H9 (cell line): ENCODE measurements around the gene TGFB1I1. TPM values are rescaled to one million over a fixed set of nuclear protein-coding genes. Genes with fewer than 3 reads are reported as not detected.

ENCODE experiments used
- DNase-seq: peaks from one replicate; pipeline ENCODE4 v3.0.0-alpha.2; 2017
- H2AFZ ChIP-seq: one replicate; pipeline ENCODE4 v1.6.1; 2013; ENCODE audit warnings: mild to moderate bottlenecking, low read length, control low read depth, moderate library complexity
- H2AK5ac ChIP-seq: 2 replicates; pipeline ENCODE4 v1.6.1; 2013; ENCODE audit warnings: low read length, control low read depth, mixed read lengths; ENCODE audit not compliant: insufficient read length
- H2BK120ac ChIP-seq: one replicate; pipeline ENCODE4 v1.6.1; 2013; ENCODE audit warnings: low read depth, mild to moderate bottlenecking, low read length, control low read depth, inconsistent platforms; ENCODE audit not compliant: poor library complexity, severe bottlenecking
- H2BK12ac ChIP-seq: 2 replicates; pipeline ENCODE4 v1.6.1; 2013; ENCODE audit warnings: low read length, control low read depth, mixed read lengths, low read depth; ENCODE audit not compliant: insufficient read length
- H2BK15ac ChIP-seq: 2 replicates; pipeline ENCODE4 v1.6.1; 2013; ENCODE audit warnings: low read depth, low read length, control low read depth
- H2BK20ac ChIP-seq: one replicate; pipeline ENCODE4 v1.6.1; 2013; ENCODE audit warnings: low read depth, mild to moderate bottlenecking, low read length, control low read depth, inconsistent platforms; ENCODE audit not compliant: poor library complexity, severe bottlenecking
- H2BK5ac ChIP-seq: 2 replicates; pipeline ENCODE4 v1.6.1; 2013; ENCODE audit warnings: low read length, control low read depth, mixed read lengths; ENCODE audit not compliant: insufficient read length
- H3K14ac ChIP-seq: 2 replicates; pipeline ENCODE4 v1.6.1; 2013; ENCODE audit warnings: low read length, control low read depth; ENCODE audit not compliant: insufficient read depth
- H3K18ac ChIP-seq: 2 replicates; pipeline ENCODE4 v1.6.1; 2013; ENCODE audit warnings: low read depth, mild to moderate bottlenecking, mixed read lengths, low read length, control low read depth; ENCODE audit not compliant: insufficient read length
- H3K23ac ChIP-seq: 2 replicates; pipeline ENCODE4 v1.6.1; 2013; ENCODE audit warnings: low read length, control low read depth, mixed read lengths, low read depth; ENCODE audit not compliant: insufficient read length
- H3K23me2 ChIP-seq: 2 replicates; pipeline ENCODE4 v1.6.1; 2013; ENCODE audit warnings: low read depth, mild to moderate bottlenecking, mixed read lengths, low read length, control low read depth; ENCODE audit not compliant: insufficient read length, poor library complexity, severe bottlenecking
- H3K27ac ChIP-seq: 2 replicates; pipeline ENCODE4 v1.5.1; 2013; ENCODE audit warnings: low read length, control low read depth, mixed read lengths, low read depth; ENCODE audit not compliant: insufficient read length
- H3K27me3 ChIP-seq: 2 replicates; pipeline ENCODE4 v1.6.1; 2013; ENCODE audit warnings: low read length, control low read depth, inconsistent platforms; ENCODE audit not compliant: insufficient read depth
- H3K4ac ChIP-seq: 2 replicates; pipeline ENCODE4 v1.6.1; 2013; ENCODE audit warnings: low read depth, mild to moderate bottlenecking, control low read depth, inconsistent platforms, low read length, moderate library complexity
- H3K4me1 ChIP-seq: 2 replicates; pipeline ENCODE4 v1.6.1; 2013; ENCODE audit warnings: low read length, control low read depth, inconsistent platforms; ENCODE audit not compliant: insufficient read depth
- H3K4me2 ChIP-seq: 2 replicates; pipeline ENCODE4 v1.6.1; 2013; ENCODE audit warnings: low read length, control low read depth, mixed read lengths; ENCODE audit not compliant: insufficient read length, insufficient read depth
- H3K56ac ChIP-seq: 2 replicates; pipeline ENCODE4 v1.6.1; 2013; ENCODE audit warnings: low read depth, mild to moderate bottlenecking, mixed read lengths, low read length, control low read depth; ENCODE audit not compliant: insufficient read length
- H3K79me1 ChIP-seq: 2 replicates; pipeline ENCODE4 v1.6.1; 2013; ENCODE audit warnings: low read depth, mild to moderate bottlenecking, moderate library complexity, low read length, control low read depth, inconsistent platforms; ENCODE audit not compliant: insufficient read depth, poor library complexity, severe bottlenecking
- H3K79me2 ChIP-seq: 2 replicates; pipeline ENCODE4 v1.6.1; 2013; ENCODE audit warnings: low read length, control low read depth, inconsistent platforms; ENCODE audit not compliant: insufficient read depth
- H3K9ac ChIP-seq: 2 replicates; pipeline ENCODE4 v1.6.1; 2013; ENCODE audit warnings: low read length, control low read depth, mixed read lengths; ENCODE audit not compliant: insufficient read length; ENCODE audit errors: extremely low read depth
- H3K9me3 ChIP-seq: one replicate; pipeline ENCODE4 v1.6.1; 2013; ENCODE audit warnings: low read depth, low read length, inconsistent platforms; ENCODE audit not compliant: control insufficient read depth
- H3T11ph ChIP-seq: one replicate; pipeline ENCODE4 v1.6.1; 2013; ENCODE audit warnings: mild to moderate bottlenecking, low read length, control low read depth, inconsistent platforms
- H4K20me1 ChIP-seq: one replicate; pipeline ENCODE4 v1.6.1; 2013; ENCODE audit not compliant: control insufficient read depth, insufficient read length, insufficient read depth
- H4K5ac ChIP-seq: 2 replicates; pipeline ENCODE4 v1.6.1; 2013; ENCODE audit warnings: low read depth, mild to moderate bottlenecking, mixed read lengths, low read length, control low read depth; ENCODE audit not compliant: insufficient read length
- H4K8ac ChIP-seq: replicated peaks from 2 replicates; pipeline ENCODE4 v1.6.1; 2013; ENCODE audit warnings: low read length, control low read depth, mixed read lengths, low read depth; ENCODE audit not compliant: insufficient read length
- H4K91ac ChIP-seq: 2 replicates; pipeline ENCODE4 v1.6.1; 2013; ENCODE audit warnings: low read depth, mild to moderate bottlenecking, moderate library complexity, mixed read lengths, low read length, control low read depth; ENCODE audit not compliant: insufficient read length
- H3K27ac Mint-ChIP-seq, 3 experiments: 2 replicates in 2 of 3; 3 replicates in 1 of 3; pipeline ENCODE4 v1.8.0; 2020 to 2021; ENCODE audit warnings: mixed read lengths in 3 of 3, mild to moderate bottlenecking in 1 of 3, moderate library complexity in 1 of 3
- H3K27me3 Mint-ChIP-seq: 2 replicates; pipeline ENCODE4 v1.8.0; 2021; ENCODE audit warnings: low read depth, mild to moderate bottlenecking, moderate library complexity, mixed read lengths
- H3K36me3 Mint-ChIP-seq, 3 experiments: 2 replicates in 2 of 3; 3 replicates in 1 of 3; pipeline ENCODE4 v1.8.0; 2020 to 2021; ENCODE audit warnings: low read depth in 3 of 3, mixed read lengths in 3 of 3; ENCODE audit not compliant: insufficient read depth in 1 of 3
- H3K4me1 Mint-ChIP-seq, 2 experiments: 2 replicates each; pipeline ENCODE4 v1.8.0; 2020; ENCODE audit warnings: mixed read lengths in 2 of 2
- H3K4me3 Mint-ChIP-seq, 2 experiments: 2 replicates in 1 of 2; 3 replicates in 1 of 2; pipeline ENCODE4 v1.8.0; 2020 to 2021; ENCODE audit warnings: mild to moderate bottlenecking in 2 of 2, mixed read lengths in 2 of 2, moderate library complexity in 1 of 2
- H3K9me3 Mint-ChIP-seq, 2 experiments: 2 replicates in 1 of 2; 3 replicates in 1 of 2; pipeline ENCODE4 v1.8.0; 2020; ENCODE audit warnings: mild to moderate bottlenecking in 2 of 2, mixed read lengths in 2 of 2, moderate library complexity in 1 of 2
- WGBS: extraction: QIAGEN DNeasy Blood & Tissue Kit; methylation state at CpG from one replicate; pipeline ENCODE4 v1.1.7; 2013; ENCODE audit warnings: missing lambda C conversion rate, low lambda C conversion rate, mixed read lengths; ENCODE audit not compliant: insufficient read length; ENCODE audit errors: extremely low coverage; 5-methylcytosine and 5-hydroxymethylcytosine counted together
- total RNA-seq: library from RNA; stranded (reverse); gene quantifications from 2 replicates; pipeline ENCODE4 v1.2.1, GENCODE V29; 2021
- TF ChIP-seq, protein P1 (sequence below): fragments of 200-600 bp; sonication (generic); conservative IDR thresholded peaks from 3 replicates; pipeline ENCODE4 v1.8.0; 2021; ENCODE audit warnings: antibody characterized with exemption, mild to moderate bottlenecking

Gene TGFB1I1
- total RNA-seq, 1 experiment from 2014 or later = 15.4 TPM

DNA sequence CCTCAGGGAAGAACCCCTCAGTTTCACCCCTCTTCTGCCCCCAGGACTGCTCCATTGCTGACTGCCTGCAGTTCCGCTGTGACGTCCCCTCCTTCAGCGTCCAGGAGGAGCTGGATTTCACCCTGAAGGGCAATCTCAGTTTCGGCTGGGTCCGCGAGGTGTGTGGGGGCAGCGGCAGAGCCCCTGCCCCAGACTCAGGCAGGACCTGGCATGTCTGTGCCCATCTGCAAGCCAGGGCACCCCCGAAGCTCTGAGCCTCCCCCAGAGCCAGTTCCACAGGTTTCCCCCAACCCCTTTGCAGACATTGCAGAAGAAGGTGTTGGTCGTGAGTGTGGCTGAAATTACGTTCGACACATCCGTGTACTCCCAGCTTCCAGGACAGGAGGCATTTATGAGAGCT, 48.2 kb upstream of the TGFB1I1 start:
- Histone ChIP-seq H4K91ac (no peak overlapping the region), H3K23me2 (no peaks in the 10 kb centered on the region), H3K27ac (no peak overlapping the region), H2BK15ac (no peak overlapping the region), H3K4me2 (no peak overlapping the region), H3K27me3 (peaks cover 8% of the 10 kb centered on the region; the same call in 1 of the 2 replicates), H4K5ac (no peak overlapping the region), H2BK5ac (no peak overlapping the region), H2AK5ac (no peak overlapping the region), H4K20me1 (no peaks in the 10 kb centered on the region), H3K14ac (no peak overlapping the region), H3K9me3 (no peaks in the 10 kb centered on the region), H2BK120ac (no peak overlapping the region), H2BK20ac (no peak overlapping the region), H2AFZ (no peak overlapping the region), H3K4me1 (no peaks in the 10 kb centered on the region), H2BK12ac (no peak overlapping the region), H4K8ac (no peak overlapping the region), H3K79me1 (no peaks in the 10 kb centered on the region), H3K18ac (no peak overlapping the region), H3K23ac (no peak overlapping the region), H3T11ph (no peak overlapping the region), H3K4ac (no peak overlapping the region), H3K56ac (no peak overlapping the region), H3K9ac (no peak overlapping the region), H3K79me2 (no peaks in the 10 kb centered on the region)
- WGBS = no CpG with 5 or more reads among the region's 12 CpGs
- Mint-ChIP-seq H3K27me3 (peaks cover 16% of the 10 kb centered on the region), H3K4me1 (no peaks in the 10 kb centered on the region), H3K4me3 (peak overlapping the region in 1 of 2 experiments; percentile 29; a peak in 1 of 5 replicates), H3K9me3 (no peaks in the 10 kb centered on the region; a peak in 3 of 5 replicates), H3K27ac (no peak overlapping the region), H3K36me3 (no peaks in the 10 kb centered on the region)
- DNase-seq = peak; percentile 16
- TF ChIP-seq, protein P1, sequence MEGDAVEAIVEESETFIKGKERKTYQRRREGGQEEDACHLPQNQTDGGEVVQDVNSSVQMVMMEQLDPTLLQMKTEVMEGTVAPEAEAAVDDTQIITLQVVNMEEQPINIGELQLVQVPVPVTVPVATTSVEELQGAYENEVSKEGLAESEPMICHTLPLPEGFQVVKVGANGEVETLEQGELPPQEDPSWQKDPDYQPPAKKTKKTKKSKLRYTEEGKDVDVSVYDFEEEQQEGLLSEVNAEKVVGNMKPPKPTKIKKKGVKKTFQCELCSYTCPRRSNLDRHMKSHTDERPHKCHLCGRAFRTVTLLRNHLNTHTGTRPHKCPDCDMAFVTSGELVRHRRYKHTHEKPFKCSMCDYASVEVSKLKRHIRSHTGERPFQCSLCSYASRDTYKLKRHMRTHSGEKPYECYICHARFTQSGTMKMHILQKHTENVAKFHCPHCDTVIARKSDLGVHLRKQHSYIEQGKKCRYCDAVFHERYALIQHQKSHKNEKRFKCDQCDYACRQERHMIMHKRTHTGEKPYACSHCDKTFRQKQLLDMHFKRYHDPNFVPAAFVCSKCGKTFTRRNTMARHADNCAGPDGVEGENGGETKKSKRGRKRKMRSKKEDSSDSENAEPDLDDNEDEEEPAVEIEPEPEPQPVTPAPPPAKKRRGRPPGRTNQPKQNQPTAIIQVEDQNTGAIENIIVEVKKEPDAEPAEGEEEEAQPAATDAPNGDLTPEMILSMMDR = no peak
